Activated CD8-positive, alpha-beta T cell treated with anti-CD3 and anti-CD28 coated beads for 36 hours (primary cell): ENCODE data around the gene THOP1. TPM values are rescaled to one million over a fixed set of nuclear protein-coding genes. Genes with fewer than 3 reads are reported as not detected.

Source experiments
- ATAC-seq: fragments of 200-7000 bp; cut with Tn5 transposase; one replicate; pipeline ENCODE4 v1.10.0; 2021; ENCODE audit warnings: mild to moderate bottlenecking, moderate library complexity
- CTCF ChIA-PET: fragments of 350-600 bp; sonication (Branson Sonifier 250); formaldehyde crosslinking; loops from one replicate; lab custom pipeline; 2021; ENCODE audit warnings: antibody characterized with exemption; lab: Charles Lee
- POLR2A ChIA-PET: fragments of 350-600 bp; sonication (Branson Sonifier 250); formaldehyde crosslinking; loops from one replicate; lab custom pipeline; 2021; ENCODE audit warnings: antibody characterized with exemption; lab: Charles Lee
- DNase-seq: peaks from one replicate; pipeline ENCODE4 v3.0.0-alpha.2; 2020
- H3K27ac Mint-ChIP-seq: one replicate; pipeline ENCODE4 v1.8.0; 2021; ENCODE audit warnings: mild to moderate bottlenecking, mixed read lengths
- H3K27me3 Mint-ChIP-seq: one replicate; pipeline ENCODE4 v1.8.0; 2021; ENCODE audit warnings: mixed read lengths
- H3K36me3 Mint-ChIP-seq: one replicate; pipeline ENCODE4 v1.8.0; 2021; ENCODE audit warnings: low read depth, mixed read lengths
- H3K4me1 Mint-ChIP-seq: one replicate; pipeline ENCODE4 v1.8.0; 2021; ENCODE audit warnings: low read depth, mixed read lengths
- H3K4me3 Mint-ChIP-seq: one replicate; pipeline ENCODE4 v1.8.0; 2021; ENCODE audit warnings: mild to moderate bottlenecking, moderate library complexity, mixed read lengths
- H3K9me3 Mint-ChIP-seq: one replicate; pipeline ENCODE4 v1.8.0; 2021; ENCODE audit warnings: mixed read lengths
- intact Hi-C: fragments of 100-400 bp; cut with micrococcal nuclease; formaldehyde crosslinking; loops from one replicate; pipeline ENCODE4 v1.10.0; 2022
- total RNA-seq, 2 experiments: library from RNA; stranded (reverse); gene quantifications; one replicate each; pipeline ENCODE4 v1.2.3, GENCODE V29; 2021
- TF ChIP-seq, protein P1 (sequence below): fragments of 200-600 bp; IDR thresholded peaks from one replicate; pipeline ENCODE4 v1.8.0; 2022; ENCODE audit warnings: antibody characterized with exemption, mild to moderate bottlenecking

THOP1 gene
- total RNA-seq, 2 experiments from 2014 or later, result 157 to 158 TPM

DNA sequence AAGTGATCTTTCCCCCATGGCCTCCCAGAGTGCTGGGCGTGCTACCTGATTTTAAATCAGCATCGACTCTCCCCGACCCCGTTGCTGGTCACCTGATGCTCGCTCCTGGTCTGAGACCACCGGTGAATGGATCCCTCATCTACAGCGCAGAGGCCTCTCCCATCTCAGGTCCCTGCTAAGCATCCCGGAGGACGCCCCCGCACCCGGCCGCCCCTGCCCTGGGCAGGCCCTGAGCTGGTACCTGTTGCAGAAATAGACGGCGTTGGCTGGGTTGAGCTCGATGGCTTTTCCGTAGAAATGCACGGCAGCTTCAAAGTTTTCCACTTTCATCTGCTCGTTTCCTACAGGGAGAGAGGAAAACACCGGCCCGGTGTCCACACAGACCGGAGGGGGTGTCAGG, 20.4 kb upstream of the THOP1 start:
- ChIA-PET POLR2A (interaction anchor here (0.9 kb wide), 1 partner anchor 19 kb away, joined by 3 read pairs; no protein-coding TSS in a partner anchor), CTCF (interaction anchor here (1.3 kb wide), 1 partner anchor 15 kb away, joined by 4 read pairs; no protein-coding TSS in a partner anchor)
- intact Hi-C loops, result no loop called here
- Mint-ChIP-seq H3K36me3 (peaks cover 20% of the 10 kb centered on the region), H3K27ac (no peak overlapping the region), H3K9me3 (no peaks in the 10 kb centered on the region), H3K4me1 (no peaks in the 10 kb centered on the region), H3K4me3 (no peak overlapping the region), H3K27me3 (no peaks in the 10 kb centered on the region)
- ATAC-seq, result no peak
- TF ChIP-seq, protein P1, sequence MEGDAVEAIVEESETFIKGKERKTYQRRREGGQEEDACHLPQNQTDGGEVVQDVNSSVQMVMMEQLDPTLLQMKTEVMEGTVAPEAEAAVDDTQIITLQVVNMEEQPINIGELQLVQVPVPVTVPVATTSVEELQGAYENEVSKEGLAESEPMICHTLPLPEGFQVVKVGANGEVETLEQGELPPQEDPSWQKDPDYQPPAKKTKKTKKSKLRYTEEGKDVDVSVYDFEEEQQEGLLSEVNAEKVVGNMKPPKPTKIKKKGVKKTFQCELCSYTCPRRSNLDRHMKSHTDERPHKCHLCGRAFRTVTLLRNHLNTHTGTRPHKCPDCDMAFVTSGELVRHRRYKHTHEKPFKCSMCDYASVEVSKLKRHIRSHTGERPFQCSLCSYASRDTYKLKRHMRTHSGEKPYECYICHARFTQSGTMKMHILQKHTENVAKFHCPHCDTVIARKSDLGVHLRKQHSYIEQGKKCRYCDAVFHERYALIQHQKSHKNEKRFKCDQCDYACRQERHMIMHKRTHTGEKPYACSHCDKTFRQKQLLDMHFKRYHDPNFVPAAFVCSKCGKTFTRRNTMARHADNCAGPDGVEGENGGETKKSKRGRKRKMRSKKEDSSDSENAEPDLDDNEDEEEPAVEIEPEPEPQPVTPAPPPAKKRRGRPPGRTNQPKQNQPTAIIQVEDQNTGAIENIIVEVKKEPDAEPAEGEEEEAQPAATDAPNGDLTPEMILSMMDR, result no peak
- no peak for DNase-seq

DNA sequence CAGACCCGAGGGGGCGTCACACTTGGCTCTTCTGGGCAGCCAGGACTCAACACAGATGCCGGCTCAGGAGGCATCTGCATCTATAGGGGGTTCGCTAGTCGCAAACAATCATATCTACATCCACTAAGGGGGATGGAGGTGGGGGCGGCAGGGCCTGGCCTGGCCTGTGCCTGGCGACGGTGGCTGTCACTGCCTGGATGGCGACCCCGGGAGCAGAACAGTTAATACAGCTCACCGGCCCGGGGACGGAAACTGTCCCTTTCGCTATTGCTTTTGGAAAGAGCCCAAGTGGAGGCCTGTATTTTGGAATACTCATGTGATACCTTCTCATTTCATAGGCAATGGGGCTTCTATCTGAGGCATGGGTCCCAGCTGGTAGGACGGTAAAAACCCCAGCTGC, 19.9 kb upstream of the THOP1 start:
- POLR2A ChIA-PET, result no interaction called here
- no peak for ATAC-seq
- intact Hi-C loops, result no loop called here
- TF ChIP-seq, protein P1, result no peak
- H3K27me3 Mint-ChIP-seq, result no peaks in the 10 kb centered on the region
- no peak overlapping the region for H3K27ac Mint-ChIP-seq
- peaks cover 18% of the 10 kb centered on the region for H3K36me3 Mint-ChIP-seq
- no peak for DNase-seq
- H3K9me3 Mint-ChIP-seq, result no peaks in the 10 kb centered on the region
- no peak overlapping the region for H3K4me3 Mint-ChIP-seq
- CTCF ChIA-PET, result interaction anchor here (1.3 kb wide), 1 partner anchor 16 kb away, joined by 4 read pairs; no protein-coding TSS in a partner anchor
- H3K4me1 Mint-ChIP-seq, result no peaks in the 10 kb centered on the region

DNA sequence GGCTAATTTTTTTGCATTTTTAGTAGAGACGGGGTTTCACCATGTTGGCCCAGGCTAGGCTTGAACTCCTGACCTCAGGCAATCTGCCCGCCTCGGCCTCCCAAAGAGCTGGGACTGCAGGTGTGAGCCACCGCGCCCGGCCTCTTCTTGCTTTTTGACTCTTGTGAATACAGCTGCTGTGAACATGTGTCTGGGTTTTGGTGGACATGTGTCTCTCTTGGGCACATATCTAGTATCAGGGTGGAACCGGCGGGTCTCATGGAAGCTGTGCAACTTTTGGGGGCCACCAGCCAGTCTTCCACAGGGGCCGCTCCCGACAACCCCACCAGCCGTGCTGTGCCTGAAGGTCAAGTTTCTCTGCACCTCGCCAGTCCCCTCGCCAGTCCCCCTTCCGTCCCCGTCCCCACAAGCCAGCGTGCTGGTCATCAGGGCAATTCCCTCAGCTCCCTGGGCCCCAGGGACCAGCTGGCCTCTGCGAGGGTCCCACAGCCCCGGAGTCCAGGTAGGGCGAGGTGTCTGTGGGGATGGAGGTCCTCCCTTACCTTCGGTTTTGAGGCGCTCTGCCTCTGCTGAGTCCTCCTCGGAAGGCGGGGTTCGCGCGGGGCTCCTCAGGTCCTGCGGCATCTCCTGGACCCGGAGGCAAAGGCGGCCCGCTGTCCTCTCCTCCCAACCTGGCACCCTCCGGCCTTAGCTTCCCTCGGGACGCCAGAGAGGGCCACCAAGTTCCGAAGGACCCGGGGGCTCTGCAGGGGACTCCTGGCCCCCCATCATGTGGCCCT, 18.5 kb upstream of the THOP1 start:
- TF ChIP-seq, protein P1, result no peak
- Mint-ChIP-seq H3K27me3 (no peaks in the 10 kb centered on the region), H3K36me3 (peaks cover 15% of the 10 kb centered on the region), H3K4me1 (no peaks in the 10 kb centered on the region), H3K27ac (no peak overlapping the region), H3K9me3 (no peaks in the 10 kb centered on the region), H3K4me3 (no peak overlapping the region)
- ChIA-PET POLR2A (no interaction called here), CTCF (no interaction called here)
- DNase-seq (no peak), ATAC-seq (no peak)
- intact Hi-C loops, result no loop called here

DNA sequence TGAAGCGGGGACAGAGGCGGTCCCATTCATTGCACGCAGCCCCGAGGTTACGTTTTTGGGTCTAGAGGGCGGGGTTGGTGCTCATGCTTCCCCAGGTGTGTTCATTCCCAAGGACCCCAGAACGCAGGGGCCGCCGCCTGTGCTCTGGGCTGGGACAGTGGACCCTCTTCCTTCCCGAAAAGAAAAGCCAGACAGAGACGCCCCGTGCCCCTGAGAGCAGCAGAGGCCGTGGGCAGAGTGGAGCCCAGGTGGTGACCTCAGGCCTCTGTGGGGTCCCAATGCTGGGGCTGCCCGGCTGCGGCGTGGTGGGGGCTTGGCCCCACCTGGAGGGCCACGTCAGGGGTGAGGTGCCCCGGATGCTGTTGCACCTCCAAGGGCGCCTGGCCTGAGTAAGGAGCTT, 17.6 kb upstream of the THOP1 start:
- TF ChIP-seq, protein P1, result no peak
- DNase-seq (no peak), ATAC-seq (no peak)
- Mint-ChIP-seq H3K4me3 (no peak overlapping the region), H3K4me1 (peaks cover 8% of the 10 kb centered on the region), H3K27ac (no peak overlapping the region), H3K27me3 (no peaks in the 10 kb centered on the region), H3K9me3 (no peaks in the 10 kb centered on the region), H3K36me3 (peaks cover 9% of the 10 kb centered on the region)
- ChIA-PET POLR2A (interaction anchor here (1.5 kb wide), 1 partner anchor 43 kb away, joined by 3 read pairs; no protein-coding TSS in a partner anchor), CTCF (no interaction called here)
- intact Hi-C loops, result no loop called here
